ENCODE data around the gene UNC5C.

DNA sequence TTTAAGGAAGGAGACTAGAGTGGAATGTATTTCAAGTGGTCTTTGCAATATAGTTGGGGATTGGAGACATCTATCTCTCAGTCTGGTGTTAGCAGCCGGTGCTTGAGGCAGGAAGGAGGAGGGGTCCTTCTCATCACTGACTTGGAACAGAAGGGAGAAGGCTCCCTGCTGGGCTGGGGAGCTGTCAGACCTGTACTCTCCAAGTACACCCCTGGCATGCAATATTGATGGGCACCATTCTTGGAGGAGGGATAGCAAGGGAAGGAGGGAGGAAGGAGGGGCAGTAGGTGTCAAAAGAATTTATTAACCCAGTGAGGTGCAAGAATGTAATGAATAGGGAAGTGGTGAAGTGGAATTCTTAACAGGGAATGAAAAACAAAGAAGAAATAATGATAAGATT lies 338.8 kb downstream of the UNC5C start:
- TF ChIP-seq, protein P1, sequence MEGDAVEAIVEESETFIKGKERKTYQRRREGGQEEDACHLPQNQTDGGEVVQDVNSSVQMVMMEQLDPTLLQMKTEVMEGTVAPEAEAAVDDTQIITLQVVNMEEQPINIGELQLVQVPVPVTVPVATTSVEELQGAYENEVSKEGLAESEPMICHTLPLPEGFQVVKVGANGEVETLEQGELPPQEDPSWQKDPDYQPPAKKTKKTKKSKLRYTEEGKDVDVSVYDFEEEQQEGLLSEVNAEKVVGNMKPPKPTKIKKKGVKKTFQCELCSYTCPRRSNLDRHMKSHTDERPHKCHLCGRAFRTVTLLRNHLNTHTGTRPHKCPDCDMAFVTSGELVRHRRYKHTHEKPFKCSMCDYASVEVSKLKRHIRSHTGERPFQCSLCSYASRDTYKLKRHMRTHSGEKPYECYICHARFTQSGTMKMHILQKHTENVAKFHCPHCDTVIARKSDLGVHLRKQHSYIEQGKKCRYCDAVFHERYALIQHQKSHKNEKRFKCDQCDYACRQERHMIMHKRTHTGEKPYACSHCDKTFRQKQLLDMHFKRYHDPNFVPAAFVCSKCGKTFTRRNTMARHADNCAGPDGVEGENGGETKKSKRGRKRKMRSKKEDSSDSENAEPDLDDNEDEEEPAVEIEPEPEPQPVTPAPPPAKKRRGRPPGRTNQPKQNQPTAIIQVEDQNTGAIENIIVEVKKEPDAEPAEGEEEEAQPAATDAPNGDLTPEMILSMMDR (IDR thresholded peaks at IDR 0.05; ENCODE audit: low read length): no peak
- no peak for TF ChIP-seq EZH2 (IDR thresholded peaks at IDR 0.05; ENCODE audit: borderline replicate concordance, low read length)
